NOMO-1 (cell line): Measurements from ENCODE around the gene RAB3GAP2.
"Not testable (repeated sequence)": the region's sequence is repeated elsewhere in the genome, so short reads cannot be mapped to it uniquely, and the experiment has no call there.

ENCODE experiments used
- DNase-seq, 2 experiments: peaks; one replicate each; lab custom pipeline; 2025; ENCODE audit not compliant: unreplicated experiment in 2 of 2; lab: John Stamatoyannopoulos, UW

The RAB3GAP2 gene

DNA sequence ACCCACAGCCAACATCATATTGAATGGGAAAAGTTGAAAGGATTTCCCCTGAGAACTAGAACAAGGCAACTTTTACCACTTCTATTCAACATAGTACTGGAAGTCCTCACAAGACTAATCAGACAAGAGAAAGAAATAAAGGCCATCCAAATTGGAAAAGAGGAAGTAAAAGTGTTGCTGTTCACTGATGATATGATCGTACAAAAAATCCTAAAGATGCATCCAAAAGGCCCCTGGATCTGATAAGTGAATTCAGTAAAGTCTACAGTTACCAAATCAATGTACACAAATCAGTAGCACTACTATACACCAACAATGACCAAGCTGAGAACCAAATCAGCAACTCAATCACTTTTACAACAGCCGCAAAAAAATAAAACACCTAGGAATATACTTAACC is 28.3 kb downstream of the RAB3GAP2 start:
- peak in 1 of 2 experiments; percentile 9 for DNase-seq

- DNase-seq = no peak
Measured at GRCh38 chr1:220241072-220241663, 31.1 kb downstream of the RAB3GAP2 start.

- DNase-seq = no peak
Measured at GRCh38 chr1:220239966-220240365, 32.3 kb downstream of the RAB3GAP2 start.

GRCh38 chr1:220239213-220239612 is 33.0 kb downstream of the RAB3GAP2 start:
- no peak for DNase-seq

GRCh38 chr1:220236278-220236677 is 36.0 kb downstream of the RAB3GAP2 start:
- not testable (repeated sequence) for DNase-seq

DNA sequence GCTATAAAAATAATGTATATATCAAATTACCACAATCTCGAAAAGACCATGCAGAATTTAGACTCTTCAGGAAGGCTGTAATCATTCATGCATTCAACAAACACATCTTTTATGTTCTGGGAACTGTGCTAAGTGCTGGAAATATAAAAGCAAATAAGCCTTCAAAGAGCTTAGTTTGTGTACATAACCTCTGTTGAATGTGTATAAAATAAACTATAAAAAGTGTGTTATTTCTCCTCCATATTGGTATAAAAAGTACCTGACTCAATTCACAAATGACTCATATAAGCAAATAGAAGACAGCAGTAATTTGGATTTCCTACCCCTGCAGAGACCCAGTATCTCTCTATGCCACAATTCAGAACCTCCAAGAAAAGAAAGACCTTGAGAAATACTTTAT is 36.8 kb downstream of the RAB3GAP2 start:
- DNase-seq = no peak

DNA sequence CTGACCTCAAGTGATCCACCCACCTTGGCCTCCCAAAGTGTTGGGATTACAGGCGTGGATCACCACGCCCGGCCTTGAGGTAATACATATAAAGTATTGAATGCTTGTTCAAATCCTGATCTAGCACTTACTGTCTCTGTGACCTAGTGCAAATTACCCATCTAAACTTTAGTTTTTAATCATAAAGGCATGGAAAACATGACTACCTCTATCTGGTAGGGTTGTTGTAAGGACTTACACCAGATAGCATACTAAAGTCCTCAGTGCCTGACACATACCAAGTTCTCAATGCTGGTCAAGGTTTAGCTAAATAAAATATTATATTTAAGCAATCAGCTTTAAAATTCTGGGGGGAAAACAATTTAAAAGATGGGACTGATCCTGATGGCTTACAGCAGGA is 38.3 kb downstream of the RAB3GAP2 start:
- no peak for DNase-seq

DNA sequence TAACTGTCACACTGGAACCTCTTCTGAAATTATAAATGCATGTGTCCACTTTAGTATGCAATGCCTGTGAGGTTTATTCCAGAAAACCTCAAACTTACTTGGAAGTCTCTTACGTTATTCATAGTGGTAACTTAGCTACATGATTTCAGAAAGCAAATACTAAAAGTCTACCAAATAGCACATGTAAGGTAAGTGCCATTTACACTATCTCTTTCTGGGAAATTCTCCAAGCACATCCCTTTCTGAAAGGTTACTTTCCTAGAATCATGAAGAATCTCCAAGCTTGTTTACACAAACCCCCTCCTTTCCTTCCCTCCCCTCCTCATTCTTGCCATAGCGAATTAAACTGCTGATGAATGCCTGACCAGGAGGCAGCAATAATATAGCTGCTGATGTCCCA is 42.5 kb downstream of the RAB3GAP2 start:
- DNase-seq = no peak

GRCh38 chr1:220227393-220227792 is 44.9 kb downstream of the RAB3GAP2 start:
- no peak for DNase-seq

DNA sequence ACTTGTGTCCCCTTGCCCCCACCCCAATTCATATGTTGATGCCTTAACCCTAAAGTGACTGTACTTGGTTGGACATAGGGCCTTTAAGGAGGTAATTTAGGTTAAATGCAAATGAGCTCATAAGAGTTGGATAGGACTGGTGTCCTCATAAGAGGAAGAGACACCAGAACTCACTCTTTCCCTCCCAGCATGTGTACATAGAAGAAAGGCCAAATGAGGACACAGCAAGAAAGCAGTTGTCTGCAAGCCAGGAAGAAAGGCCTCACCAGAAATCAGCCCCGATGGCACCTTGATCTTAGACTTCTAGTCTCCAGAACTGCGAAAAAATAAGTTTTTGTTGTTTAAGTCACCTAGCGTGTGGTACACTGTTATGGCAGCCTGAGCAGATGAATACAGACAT is 45.5 kb downstream of the RAB3GAP2 start:
- DNase-seq = no peak

DNA sequence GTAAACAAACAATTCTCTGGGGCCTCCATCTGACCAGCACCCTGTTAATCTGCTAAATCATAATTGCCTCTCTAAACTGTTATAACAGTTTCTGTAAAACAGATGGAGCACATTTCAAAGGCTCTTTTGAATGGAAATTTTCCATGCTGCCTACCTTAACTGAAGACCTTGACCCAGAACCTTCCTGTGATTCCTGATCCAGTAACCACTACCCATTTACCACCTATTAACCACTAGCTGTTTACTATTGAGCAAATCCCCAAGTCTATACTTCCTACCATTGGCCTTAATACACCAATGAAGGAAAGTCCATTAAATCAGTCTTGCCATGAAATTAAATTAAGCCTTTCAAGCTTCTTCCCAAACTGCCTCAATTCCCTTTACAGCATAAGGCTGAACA is 46.3 kb downstream of the RAB3GAP2 start:
- no peak for DNase-seq

DNA sequence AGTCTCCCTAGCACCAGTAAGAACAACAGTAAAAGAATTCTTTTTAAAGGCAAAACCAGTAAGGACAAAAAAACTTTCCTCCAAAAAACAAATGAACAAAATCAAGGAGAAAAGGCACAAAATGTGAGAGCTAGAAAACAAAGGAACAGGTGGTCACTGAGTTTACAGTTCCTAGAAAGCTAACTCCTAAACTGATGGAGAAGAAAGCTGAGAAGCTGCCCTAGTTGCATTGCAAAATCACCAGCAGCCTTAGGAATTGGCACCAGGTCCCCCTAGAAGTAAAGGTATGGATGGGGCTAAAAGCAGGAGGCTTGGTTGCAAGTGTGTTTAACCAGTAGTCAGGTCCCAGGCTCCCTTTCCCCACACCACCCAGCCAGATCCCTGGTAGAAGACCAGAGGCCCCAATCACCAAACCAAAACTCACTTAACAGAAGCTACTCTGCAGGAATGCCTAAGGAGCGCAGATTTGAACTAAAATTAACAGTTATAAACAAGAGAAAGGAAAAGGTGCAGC is 47.6 kb downstream of the RAB3GAP2 start:
- no peak for DNase-seq

GRCh38 chr1:220224033-220224432 is 48.2 kb downstream of the RAB3GAP2 start:
- DNase-seq = no peak

DNA sequence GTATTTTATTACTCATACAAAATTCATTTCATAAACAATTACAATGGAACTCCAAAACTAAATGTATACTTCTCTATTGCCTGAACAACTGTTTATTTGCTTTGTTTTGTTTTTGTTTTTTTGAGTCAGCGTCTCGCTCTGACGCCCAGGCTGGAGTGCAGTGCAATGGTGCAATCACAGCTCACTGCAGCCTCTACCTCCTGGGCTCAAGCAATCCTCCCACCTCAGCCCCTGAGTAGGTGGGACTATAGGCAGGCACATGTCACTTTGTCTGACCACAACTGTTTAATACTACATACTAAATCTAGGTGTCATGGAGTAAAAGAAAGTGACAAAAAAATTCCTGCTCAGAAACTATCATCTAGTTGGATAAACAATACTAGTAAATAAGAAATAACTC is 49.3 kb downstream of the RAB3GAP2 start:
- no peak for DNase-seq

GRCh38 chr1:220221670-220222069 is 50.6 kb downstream of the RAB3GAP2 start:
- no peak for DNase-seq

- DNase-seq = no peak
Measured at GRCh38 chr1:220221269-220221668, 51.0 kb downstream of the RAB3GAP2 start.

DNA sequence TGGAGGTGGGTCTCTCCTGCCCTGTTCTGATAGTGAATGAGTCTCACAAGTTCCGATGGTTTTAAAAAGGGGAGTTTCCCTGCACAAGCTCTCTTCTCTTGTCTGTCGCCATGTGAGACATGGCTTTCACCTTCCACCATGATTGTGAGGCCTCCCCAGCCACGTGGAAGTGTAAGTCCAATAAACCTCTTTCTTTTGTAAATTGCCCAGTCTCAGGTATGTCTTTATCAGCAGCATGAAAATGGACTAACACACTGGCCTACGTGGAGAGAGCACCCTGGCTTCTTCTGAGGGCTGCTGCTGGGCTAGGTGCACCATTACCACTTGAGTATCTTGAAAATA is 51.6 kb downstream of the RAB3GAP2 start:
- not testable (repeated sequence) for DNase-seq

GRCh38 chr1:220219865-220220698 is 52.2 kb downstream of the RAB3GAP2 start:
- DNase-seq = no peak

DNA sequence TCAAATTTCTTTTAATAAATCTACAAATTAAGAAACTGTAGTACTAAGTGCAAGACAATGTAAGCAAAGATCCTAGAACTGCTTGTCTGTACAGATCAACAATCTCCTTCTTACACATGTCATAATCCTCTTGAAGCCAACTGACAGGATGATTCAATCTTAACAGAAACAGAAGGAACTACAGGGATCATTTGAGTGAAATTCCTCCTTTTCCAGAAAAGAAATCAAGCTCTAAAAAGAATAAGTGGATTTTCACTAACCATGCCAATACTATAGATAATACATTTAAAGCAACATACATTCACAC is 53.2 kb downstream of the RAB3GAP2 start:
- DNase-seq = no peak

DNA sequence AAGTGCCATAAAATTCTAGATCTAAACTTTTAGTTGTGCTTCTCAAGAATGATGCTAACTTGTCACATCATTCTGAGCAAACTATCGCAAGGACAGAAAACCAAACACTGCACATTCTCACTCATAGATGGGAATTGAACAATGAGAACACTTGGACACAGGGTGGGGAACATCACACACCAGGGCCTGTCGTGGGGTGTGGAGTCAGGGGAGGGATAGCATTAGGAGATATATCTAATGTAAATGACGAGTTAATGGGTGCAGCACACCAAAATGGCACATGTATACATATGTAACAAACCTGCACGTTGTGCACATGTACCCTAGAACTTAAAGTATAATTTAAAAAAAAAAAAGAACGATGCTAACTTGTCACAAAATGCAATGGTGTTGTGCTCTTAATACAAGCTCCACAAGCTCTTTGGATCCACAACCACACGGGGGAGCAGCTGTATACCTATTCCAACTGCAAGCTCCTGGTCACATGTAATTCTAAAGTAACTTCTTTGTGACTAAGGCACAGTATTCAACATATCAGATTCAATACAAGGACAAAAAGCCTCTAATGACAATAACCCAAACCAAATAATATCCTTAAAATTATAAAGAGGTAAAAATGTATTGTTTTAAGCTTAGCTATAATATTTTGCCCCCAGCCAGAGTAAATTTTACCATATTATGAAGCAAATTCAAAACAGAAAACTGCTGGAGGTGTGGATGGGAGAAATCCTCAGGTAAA is 53.7 kb downstream of the RAB3GAP2 start:
- not testable (repeated sequence) for DNase-seq

DNA sequence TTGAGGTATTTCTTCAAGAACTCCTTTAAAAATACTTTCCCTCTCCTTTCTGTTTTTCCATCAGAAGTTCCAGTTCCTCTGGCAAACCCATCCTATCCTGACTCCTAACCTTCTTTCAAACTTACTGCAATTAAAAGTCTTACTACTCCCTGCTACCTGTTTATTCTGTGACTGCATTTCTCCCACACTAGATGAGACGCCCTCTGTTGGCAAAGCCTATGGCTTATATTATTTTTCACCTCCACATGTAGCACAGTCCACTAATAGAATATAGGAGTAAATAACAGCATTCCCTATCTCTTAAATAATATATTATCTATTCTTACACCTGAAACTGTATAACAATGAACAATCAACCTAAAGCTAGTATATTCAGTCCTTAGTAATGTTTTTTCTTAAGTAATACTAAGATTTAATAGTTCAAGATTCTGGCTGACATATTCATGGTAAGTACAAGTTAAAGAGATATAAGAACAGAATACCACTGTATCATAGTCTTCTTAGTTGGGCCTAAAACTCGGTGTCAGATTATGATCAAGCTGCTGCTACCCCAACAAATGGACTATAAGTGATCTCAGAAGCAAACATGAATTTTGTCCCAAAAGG is 54.8 kb downstream of the RAB3GAP2 start:
- no peak for DNase-seq
